Nucleus accumbens (tissue), 56 donors: ENCODE data around the gene CTU2.
A peak's percentile ranks its signal among the peaks of the same experiment; 100 is the strongest.

Source experiments
- DNase-seq, 56 donors: peaks; one replicate each; lab custom pipeline; 2025; lab: John Stamatoyannopoulos, UW

Gene CTU2

DNA sequence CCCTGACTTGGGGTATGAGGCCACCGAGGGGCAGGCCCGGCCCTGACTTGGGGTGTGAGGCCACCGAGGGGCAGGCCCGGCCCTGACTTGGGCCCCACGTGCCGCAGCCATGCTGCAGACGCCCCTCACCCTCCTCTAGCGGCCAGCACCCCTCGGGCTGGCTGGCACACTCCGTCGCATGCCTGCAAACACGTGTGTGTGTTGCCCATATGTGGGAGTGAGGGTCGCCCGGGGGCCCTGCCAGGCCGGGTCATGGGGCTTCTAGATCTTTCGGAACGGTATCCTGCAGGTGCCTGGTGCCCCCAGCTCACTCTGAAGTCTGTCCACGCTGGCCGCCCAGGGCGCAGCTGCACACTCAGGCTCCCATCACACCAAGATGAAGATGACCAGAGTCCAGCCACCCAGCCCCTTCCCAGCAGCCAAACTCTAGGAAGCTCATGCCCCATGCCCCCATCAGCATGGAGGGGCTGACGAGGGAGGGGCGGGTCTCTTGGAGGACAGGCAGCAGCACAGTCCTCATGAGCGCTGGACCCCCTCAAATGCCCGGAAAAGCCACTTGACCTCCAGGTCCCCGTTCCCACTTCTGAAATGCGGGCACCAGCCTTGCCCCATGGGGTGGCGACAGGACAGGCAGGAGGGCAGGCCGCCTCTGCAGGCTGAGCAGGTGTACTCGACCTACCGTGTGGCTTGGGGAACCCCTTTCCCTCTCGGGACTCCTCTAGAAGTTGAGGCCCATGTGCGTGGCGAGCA lies 33.8 kb downstream of the CTU2 start:
- no peak for DNase-seq

GRCh38 chr16:88740727-88741055 lies 34.4 kb downstream of the CTU2 start:
- no peak for DNase-seq

DNA sequence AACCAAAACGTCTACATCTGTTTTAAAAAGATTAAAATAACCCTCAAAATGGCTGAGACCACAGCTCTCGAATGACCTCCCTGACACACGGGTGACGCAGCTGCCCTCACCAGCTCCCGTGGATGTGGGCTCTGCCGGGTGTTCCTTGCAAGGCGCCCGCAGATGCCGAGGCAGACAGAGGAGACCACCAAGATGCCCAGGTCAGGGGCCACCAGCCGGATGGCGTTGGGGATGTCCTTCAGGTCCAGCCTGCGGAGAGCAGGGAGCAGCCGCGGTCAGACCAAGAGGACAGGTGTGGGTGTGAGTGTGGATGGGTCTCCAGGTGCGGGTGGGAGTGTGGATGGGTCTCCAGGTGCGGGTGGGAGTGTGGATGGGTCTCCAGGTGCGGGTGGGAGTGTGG lies 35.1 kb downstream of the CTU2 start:
- DNase-seq, result no peak

- no peak for DNase-seq
Observed at GRCh38 chr16:88742896-88743605, 36.7 kb downstream of the CTU2 start.

DNA sequence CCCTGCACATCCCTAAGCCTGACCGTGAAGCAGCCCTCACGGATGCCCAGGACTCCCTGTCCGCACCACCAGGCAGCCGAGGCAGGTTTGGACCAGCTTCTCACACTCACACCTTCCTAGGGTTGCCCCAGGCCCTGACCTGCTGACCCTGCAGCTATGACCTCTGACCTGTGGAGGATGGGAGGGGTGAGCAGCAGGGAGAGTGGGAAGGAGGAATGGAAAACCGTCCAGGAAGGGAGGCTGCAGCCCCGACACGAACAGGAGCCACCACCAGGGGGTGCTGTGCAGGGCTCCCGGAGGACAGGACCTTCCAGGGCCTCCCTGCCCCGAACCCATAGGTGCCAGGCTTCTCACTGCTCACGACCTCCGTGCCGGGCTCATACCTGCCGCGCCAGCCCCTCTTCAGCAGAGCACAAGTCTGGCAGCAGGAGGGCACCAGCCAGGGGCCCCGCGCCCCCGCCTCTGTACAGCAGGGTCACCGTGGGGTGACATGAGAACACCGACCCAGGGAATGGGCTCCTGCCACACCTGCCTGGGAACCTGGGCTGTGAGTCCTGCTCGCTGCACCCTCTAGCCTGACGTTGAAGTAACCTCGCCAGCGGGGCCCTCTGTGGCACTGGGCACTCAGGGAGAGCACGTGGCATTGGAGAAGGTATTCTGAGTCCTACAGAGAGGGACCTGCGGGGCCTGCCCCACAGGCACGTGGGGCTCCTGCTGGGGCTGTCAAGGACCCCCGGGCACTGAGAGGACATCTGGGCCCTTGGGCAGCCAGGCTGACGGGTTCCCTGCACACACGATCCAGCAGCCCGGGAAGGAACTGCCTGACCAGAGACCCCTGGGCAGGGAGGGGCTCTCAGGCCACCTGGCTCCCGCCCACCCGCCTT lies 37.6 kb downstream of the CTU2 start:
- DNase-seq, result peak in 47 of 56 donors; percentile 8 to 80 (median 34)

- DNase-seq, result no peak
Observed at GRCh38 chr16:88744577-88745521, 38.5 kb downstream of the CTU2 start.

GRCh38 chr16:88746506-88746905 lies 40.2 kb downstream of the CTU2 start:
- peak in 4 of 56 donors; percentile 13 to 34 (median 18) for DNase-seq

GRCh38 chr16:88747588-88748301 lies 41.4 kb downstream of the CTU2 start:
- no peak for DNase-seq

GRCh38 chr16:88748364-88748763 lies 42.1 kb downstream of the CTU2 start:
- no peak for DNase-seq

GRCh38 chr16:88749358-88749757 lies 43.1 kb downstream of the CTU2 start:
- no peak for DNase-seq

- DNase-seq, result no peak
Observed at GRCh38 chr16:88750854-88751253, 44.6 kb downstream of the CTU2 start.

DNA sequence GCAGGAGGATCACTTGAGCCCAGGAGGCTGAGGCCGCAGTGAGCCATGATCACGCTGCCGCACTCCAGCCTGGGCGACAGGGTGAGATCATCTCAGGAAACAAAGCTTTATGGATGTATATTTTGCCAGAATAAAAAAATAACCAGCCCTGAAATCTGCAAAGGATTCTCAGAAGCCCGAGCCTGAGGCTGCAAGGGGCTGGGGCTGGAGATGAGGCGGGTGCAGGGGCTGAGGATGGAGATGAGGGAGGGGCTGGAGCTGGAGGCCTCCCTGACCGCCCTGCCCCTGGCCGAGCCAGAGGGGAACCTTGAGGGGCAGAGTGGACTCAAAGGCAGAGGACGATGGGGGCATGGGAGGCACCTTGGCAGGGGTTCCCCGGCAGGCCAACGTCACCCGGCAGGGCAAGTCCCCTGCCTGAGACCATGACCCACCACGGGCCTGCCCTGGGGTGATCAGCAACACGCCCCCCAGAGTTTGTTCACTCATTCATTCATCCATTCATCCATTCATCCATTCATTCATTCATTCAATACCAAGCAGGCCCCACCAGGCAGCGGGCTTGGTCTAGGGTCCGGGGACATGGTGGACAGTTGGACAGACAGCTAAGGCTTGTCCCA lies 46.2 kb downstream of the CTU2 start:
- no peak for DNase-seq

DNA sequence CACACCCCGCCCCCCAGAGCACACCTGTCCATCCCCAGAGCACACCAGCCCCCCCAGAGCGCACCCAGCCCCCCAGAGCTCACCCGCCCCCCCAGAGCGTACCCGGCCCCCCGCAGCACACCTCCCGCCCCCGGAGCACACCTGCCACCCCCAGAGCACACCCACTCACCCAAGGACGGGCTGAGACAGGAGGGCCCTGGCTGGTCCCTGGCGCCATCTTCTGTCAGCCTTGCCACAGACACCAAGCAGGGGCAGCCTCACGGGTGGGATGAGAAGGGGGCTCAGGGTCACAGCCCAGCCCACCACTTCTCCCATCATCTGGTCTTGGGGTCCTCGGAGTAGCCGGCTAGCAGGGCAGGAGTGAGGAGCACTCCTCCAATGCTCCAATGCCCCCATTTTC lies 46.9 kb downstream of the CTU2 start:
- DNase-seq, result no peak

DNA sequence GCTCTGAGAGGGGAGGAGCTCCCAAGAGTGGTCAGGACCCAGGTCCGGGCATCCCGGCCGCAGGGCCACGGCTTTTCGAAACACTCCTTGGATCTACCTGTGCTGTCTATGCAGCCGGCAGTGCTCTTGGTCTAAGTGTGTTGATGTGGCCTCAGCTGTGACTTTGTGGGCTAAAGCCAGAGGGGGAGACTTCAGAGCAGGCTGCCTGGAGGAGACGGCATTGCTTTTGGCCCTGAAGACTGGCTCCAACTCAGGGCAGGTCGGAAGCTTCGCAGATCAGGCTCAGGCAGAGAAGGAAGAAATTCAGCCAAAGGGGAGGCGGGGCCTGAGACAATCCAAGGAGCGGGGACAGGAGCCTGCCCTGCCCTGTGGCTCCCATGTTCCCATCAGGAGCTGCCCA lies 47.3 kb downstream of the CTU2 start:
- DNase-seq, result no peak

- no peak for DNase-seq
Observed at GRCh38 chr16:88754109-88754911, 48.0 kb downstream of the CTU2 start.

DNA sequence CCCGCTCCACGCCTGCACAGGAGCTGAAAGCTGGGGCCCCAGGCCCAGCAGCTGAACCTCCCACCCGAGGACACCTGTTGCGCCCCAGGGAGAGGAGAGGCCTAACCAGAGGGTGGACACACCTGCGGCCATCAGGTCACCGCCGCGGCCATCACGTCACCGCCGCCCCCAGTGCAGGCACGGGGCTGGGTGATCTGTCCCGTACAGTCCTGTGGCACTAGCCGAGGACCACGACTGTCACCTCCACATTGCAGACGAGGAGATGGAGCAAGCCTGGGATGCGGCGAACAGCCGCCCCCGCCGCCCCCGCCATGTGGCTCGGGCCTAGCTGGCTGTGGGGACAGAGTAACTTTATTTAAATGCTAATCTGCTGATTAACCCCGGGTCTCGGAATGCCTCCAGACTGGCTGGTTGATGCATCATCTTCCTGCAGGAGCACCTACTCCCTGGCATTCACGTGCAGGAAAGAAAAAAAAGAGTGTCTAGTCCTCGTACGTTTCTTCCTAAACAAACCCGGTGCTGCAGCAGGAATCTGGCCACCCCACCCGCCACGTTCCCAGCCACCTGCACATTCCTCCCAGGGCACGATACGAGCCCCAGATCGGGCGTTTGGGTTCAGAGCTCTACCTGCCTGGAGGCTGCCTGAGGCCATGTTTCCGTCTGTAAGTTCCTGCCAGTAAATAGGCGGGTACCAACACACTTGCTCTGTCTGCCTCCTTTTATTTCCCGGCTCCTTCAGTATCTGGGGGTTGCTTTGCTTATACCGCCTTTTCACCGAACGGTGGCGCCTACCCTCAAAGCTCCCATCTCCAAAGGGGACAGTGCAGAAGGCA lies 48.8 kb downstream of the CTU2 start:
- peak in 6 of 56 donors; percentile 4 to 42 (median 14) for DNase-seq

DNA sequence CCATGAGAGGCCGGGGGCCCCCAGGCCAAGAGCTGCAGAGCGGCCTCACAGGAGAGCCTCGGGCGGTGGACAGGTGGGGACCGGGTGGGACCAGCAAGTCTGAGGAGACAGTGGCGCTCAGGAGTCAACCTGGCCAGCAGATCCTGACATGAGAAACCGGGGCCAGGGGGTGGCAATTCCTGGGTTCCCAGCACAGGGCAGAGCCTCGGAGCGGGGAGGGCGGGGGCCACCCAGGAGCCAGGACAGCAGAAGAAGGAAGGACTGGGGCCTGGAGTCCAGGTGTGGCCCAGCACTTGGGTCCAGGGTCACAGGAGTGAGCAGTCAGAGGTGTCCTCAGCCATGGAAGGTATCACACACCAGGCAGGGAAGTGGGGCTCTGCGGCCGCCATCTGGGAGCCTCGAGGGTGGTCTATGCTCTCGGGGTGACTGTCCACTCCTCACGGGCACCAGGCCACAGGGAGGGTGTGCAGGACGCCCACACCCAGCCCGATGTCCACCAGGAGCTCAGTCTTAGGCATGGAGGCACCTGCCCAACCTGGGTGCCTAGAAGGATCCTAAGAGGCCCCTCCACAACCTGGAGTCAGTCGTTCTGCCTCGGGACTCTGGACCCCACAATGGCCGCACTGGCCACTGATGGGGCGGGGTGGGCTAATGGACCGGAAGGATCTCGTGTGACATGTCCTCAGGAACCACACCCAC lies 49.6 kb downstream of the CTU2 start:
- DNase-seq, result peak in 1 of 56 donors; percentile 13
